Measurements from ENCODE around the gene MNT.

DNA sequence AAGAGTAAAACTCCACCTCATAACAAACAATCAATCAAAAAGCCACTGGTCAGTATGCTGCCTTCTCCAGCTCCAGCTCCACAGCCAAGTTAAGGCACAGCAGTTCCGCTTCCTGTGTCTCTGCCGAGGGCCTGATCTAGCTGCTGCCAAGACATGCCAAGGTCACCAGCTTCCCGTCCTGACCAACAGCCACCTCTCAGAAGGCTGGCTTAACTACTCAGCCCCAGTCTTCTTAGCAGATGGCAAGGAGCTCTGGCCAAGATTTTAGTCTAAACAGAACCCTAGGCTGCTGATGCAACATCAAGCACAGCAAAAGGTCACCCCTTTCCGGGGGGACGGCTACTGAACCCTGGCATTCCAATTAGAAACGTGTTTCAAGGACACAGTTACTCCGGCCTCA lies 17.7 kb upstream of the MNT start:
- TF ChIP-seq CTCF (IDR thresholded peaks at IDR 0.05) (no peak), ZFX (IDR thresholded peaks at IDR 0.05; ENCODE audit: borderline replicate concordance) (no peak)
